Kidney glomerular epithelial cell (primary cell): ENCODE results near the gene PPP1R9A.

ENCODE experiments used
- DNase-seq: peaks from one replicate; lab custom pipeline; 2025; lab: John Stamatoyannopoulos, UW

Gene PPP1R9A

DNA sequence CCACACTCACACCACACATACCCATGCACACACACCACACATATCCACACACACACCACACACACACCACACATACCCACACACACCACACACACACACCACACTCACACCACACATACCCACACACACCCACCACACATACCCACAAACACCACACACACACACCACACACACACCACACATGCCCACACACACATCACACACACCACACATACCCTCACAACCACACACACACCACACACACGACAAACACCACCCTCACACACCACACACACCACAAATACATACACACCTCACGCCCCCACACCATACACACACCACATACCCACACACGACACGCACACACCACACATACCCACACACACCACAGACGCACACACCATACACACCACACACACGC lies 297.2 kb downstream of the PPP1R9A start:
- no peak for DNase-seq

DNA sequence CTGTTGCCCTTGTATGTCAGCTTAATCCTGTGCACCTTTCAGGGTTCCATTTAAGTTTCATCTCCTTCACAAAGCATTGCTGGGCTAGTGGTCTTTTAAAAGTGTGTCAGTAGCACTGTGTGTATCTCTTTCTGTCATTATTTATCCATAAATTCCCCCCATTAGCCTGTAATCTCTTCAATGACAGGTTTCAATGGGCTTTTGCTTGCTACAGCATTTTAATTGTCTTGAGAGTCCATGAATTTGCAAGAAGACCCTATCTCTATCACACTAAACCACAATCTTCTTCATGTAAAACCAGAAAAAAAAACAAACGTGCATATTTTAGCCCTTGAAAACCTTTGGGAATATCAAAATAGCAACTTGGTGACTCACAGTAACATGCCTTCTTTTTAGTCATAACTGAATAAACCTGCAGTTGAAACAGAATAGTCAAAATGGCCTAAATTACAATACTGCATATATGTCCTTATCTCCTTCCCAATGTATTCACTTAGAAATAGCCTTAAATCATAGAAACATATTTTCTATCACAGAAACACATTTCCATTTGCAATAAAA lies 298.4 kb downstream of the PPP1R9A start:
- peak; percentile 75 for DNase-seq

DNA sequence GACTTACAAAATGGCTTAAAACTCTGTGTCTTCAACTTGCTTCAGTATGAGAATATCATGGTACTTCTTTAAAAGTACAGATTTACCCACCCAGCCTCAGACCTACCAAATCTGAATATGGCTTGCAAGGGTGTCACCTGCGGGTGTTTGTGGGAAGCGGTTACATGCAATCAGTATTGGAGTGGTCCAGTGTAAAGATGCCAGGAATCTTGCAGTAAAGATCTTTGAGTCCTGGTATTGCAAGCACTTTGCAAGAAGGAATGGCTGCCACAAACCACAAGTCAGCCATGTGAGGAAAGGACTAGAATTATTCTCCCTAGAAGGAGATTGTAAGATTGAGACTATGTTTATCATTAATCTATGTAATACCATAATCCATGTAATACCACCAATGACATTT lies 301.9 kb downstream of the PPP1R9A start:
- peak; percentile 12 for DNase-seq

DNA sequence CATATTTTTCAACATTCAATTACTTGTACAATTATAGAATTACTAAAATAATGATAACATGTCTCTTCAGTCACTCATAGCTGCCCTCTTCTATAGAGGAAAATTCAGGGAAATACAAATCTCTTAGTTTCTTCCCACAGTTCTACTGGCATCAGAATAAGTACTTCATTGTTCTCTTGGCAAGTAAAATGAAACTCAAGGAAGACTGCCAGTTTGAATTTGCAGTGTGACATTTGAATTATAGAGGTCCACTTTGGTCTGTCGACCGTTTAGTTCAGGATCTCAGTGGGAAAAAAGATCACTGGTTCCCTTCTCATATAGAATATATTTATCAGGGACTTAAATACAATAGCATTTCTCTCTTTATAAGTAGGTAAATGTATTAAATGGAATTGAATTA lies 302.4 kb downstream of the PPP1R9A start:
- DNase-seq: no peak

DNA sequence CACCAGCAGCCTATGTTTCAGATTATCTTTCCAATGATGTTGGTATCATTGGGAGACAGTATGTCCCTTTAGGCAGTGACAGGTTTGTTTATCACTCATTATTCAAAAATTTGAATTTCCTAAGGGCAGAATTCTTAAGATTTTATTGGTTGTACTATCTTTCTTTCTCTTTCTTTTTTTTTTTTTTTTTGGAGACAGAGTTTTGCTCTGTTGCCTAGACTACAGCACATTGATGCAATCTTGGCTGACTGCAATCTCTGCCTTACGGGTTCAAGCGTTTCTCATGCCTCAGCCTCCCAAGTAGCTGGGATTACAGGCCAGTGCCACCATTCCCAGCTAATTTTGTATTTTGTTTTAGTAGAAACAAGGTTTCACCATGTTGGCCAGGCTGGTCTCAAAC lies 305.8 kb downstream of the PPP1R9A start:
- DNase-seq: no peak

DNA sequence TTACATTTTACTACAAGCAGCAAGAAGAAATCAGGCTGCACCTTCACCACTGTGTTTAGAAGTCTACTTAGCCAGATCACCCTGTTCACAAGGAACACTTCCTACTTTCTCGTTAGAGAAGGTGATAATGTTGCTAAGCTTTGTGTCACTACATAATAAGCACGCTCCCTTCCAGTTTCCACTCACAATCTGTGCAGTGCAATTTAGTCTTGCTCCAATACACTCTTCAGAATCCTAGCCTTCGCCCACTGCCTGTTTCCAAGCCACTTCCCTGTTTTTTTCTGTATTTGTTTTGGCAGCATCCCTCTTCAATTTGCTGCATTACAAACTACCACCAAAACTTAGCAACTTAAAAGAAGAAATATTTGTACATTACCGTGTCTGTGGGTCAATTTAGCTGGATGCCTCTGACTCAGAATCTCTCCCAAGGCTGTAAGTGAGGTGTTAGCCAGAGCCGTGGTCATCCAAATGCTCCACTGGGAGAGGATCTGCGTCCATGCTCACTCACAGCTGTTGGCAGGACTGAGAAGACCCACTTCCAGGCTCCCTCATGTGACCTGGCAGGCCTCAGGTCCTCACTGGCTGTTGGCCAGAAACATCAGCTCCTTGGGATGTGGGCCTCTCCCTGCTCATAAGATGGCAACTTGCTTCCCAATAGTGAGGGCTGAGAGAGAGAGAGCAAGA lies 306.6 kb downstream of the PPP1R9A start:
- DNase-seq: no peak

DNA sequence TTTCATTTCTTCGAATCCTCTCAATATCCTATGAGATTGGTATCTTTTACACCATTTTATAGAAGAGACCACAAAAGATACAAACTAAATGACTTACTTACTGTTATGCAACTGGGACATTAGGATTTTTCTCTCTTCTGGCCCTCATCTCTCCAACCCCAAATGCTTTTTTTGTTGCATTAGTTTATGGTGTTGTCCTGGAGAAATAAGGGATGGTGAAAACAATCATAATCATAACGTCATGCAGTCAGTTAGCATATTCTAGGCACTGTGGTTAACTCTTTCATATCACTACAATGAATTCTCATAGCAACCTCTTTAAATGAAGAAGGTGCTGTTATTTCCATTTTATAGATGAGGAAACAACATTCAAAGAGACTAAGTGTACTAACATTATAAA lies 312.3 kb downstream of the PPP1R9A start:
- no peak for DNase-seq

DNA sequence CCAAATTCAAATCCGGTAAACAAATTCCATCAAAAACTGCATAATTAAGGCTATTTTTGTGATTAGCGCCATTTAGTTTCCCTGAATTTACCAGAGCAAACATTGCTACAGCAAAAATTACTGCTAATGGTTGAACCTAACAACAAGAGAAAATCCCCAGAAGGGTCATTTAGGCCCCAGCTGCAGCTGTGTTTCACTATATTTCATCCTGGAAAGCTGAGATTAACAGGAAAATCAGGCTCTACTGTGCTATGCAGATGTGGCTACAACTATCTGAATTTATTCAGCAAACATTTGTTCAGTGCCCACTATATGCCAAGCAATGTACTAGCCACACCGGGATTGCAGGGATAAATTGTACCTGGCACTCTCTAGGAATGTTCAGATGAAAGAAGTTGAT lies 312.9 kb downstream of the PPP1R9A start:
- no peak for DNase-seq

DNA sequence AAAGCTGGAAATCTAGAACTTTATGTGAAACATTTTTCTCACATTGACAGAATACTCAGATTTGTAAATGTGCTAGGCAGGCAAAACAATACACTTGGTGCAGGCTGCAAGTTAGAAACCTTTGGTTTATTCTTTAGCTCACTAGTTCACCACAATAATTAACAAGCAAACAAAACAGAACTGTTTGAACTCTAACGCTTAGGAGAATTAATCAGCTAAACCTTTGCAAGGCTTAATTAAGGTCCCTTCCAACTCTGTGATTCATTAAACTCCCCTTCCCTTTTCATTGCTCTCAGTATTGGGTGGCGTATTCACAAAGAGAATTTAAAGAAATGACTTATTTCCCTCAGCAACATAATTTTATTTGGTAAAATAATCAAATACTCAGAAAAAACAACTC lies 317.9 kb downstream of the PPP1R9A start:
- DNase-seq: no peak

DNA sequence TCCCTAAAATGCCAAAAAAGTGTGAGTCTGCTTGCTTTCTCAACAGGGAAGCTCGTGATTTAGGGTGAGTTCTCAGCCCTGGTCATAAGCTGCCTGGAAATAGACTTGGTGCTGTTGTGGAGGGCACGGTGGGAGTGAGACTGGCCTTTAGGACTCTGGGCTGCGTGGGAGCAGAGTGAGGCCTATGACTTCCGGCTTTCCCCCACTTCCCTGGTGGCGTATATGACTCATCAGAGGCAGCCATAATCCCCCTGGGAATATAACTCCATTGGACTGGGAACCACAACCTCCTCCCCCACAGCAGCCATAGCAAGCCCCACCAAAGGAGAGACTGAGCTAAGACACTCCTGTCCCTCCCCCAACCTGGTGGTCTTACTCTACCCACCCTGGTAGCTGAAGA lies 321.9 kb downstream of the PPP1R9A start:
- no peak for DNase-seq

DNA sequence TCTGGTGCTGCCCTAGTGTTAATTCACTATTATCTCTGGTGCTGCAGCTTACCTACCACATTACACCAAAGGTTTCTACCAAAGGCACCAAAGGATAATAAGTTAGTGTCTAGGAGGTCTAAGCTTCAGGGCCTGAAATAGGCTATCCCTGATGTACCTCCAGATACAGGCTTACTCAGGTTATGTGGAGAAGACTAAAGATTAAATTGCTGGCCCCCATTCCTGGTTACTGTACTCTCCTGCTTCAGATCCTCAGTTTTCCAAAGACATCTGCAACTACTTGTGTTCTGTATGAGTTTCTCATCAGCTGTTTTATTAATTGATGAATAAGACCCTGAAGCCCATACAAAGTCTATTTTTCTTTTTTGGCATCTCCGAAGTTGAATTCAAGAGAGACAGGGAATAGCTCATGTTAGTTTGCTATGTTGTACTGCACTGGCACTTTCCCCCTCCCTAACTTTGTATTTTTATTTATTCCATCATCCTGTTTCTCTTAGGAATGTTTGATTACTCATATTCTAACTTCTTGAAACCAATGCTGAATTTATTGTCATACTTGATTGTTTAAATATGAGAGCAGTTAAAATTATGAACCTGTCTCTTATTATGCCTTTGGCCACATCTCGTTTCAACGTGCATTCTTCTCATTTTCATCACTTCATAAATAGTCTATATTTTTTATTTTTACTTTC lies 331.0 kb downstream of the PPP1R9A start:
- DNase-seq: no peak

DNA sequence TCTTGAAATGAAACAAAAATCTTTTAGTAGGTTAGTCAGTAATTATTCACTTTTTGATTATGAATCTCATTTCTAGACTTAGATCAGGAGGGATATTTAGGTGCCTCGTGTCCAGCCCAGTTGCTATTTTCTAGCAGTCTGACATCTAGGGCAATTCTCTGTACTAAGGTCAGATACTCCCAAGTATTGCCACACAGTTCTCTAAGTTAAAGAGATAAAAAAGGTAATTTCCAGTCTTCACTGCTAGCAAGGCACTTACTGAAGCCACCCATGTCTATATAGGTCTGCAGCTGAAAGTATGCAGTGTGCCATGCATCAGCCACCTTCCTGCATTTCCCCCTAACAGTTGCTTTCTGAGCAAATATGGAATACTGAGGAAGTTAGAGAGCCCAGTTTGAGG lies 333.5 kb downstream of the PPP1R9A start:
- DNase-seq: no peak

DNA sequence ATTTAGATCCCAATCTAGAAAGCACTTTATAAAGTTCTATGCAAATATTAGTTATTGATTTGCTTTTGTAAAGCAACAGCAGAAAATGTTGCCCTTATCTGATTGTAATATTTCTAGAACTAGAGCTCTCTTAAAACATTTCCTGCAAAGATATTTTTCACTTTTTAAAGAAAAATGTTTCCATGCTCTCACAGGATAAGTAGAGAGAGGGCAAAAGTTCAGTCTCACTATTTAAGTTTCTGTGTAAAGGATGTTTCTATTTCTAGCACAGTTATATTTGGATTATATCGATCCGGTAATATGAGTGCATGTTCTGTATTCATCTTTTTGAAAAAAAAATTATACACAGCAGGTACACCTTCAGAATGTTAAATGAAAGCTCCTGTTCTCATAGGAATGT lies 334.9 kb downstream of the PPP1R9A start:
- no peak for DNase-seq

DNA sequence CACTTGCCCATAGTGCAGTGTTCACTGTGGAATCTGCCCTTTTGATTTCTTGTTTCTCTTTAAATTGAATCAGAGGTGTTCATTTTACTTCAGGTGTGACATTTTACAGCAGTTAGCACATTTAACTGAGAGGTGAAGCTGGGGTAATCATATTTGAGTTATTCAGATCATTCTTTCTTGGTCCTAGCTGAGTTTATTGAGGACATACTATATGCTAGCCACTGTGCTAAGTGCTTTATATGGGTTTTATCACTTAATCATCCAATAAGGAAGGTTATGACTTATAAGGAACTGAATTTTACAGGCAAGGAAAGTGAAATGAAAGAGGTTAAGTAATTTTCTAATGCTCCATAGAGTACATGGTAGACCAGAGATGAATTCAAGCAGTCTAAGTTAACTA lies 337.2 kb downstream of the PPP1R9A start:
- DNase-seq: no peak

DNA sequence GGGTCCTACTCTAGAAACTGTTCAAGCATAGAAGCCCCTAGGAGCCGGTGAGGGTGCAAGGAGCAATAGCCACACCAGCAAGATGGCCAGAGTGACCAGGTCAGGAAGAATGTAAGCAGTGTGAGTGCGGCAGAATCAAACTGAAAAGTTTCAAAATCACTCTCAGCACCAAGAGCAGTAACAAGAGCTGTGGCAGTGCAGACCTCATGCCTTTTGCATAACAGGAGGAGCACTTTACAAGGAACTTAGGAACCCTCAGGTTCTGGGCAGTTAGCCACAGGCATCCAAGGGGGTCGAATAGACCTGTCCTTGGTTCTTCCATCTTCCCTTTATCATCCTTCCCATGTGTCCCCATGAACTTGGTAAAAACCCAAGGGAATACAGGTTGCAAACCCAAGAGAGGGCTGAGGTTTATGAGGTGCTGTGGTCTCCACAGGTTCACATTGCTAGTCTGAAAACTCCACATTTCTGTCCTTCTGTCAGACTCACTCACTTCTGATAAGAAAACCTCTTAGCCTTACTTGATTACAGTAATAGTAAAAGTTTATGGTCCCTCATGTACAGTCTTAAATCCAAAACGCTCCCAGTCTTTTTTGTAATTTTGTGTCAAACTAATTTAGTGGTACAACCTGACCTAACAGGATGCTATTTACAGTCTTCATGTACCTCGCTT lies 338.6 kb downstream of the PPP1R9A start:
- no peak for DNase-seq

DNA sequence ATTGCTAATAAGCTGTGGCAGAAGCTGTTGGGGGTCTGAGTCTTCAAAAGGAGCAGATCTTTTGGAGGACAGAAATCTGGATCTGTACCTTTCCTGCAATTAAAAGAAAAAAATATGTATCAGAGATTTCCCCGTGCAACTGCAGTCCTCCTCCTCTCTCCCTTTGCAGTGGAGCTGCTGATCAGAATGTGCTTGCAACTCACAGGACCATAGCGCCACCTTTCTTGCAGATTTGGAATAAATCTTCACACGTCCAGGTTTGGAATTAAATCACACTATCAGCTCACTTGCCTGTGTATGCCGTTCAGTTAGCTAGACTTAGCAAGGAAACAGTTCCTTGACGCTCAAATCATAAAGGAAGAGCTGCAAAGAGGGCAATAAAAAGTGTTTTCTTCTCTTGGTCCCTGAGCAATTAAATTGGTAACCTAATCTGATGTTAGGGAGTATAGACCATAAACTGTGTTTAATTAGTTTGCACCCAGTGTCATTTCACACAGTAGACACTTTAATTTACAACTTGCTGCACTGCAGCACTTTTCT lies 339.5 kb downstream of the PPP1R9A start:
- DNase-seq: peak; percentile 85

DNA sequence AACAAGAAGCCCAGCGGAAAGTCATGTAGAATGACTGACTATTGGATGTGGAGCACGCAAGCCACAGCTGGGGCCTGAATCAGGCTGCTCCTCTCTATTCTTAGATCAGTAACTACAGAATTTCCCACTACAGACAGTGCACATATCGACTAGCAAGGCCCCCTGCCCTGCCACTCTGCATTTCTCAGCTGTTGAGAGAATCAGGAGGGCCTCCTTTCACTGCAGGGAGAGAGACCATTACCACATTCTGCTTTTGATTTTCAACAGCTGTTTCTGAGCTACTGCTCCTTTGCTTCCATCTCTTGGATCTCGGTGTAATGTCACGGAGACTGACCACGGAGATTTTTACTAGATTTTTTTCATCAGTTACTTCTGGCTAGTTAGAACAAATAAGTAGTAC lies 343.2 kb downstream of the PPP1R9A start:
- DNase-seq: no peak

DNA sequence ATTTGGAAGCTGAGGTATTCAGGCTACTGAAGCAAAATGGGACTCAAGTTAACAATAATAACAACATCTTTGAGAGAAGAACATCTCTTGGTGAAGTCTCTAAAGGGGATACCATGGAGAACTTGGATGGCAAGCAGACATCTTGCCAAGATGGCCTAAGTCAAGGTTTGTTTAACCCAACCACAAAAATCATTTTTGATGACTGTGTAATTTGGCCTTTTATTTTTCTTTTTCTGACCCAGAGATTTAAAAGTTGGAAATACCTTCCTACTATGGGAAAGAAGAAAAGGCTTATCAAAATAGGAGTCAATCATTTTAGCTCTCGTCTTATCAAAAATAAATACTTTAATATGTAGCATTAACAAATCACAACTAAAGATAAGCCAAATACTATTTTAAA lies 344.6 kb downstream of the PPP1R9A start:
- DNase-seq: no peak

DNA sequence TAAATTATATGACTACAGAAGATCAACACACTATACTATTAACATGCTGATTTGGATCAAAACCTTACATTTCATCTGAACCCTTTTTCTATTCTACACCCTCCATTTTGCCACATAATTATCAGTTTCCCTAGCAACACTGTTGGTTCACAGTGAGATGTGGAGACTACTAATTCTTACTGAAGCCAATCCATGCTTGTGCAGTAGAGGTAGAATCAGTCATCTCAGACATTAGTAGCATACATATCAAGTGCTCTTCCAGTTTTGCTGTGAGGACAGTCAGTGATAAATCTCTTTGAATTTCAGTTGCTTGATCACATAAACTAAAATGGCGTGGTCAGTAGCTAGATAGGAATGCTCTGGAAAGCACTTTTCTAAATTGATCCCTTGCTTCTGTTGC lies 346.6 kb downstream of the PPP1R9A start:
- DNase-seq: no peak

DNA sequence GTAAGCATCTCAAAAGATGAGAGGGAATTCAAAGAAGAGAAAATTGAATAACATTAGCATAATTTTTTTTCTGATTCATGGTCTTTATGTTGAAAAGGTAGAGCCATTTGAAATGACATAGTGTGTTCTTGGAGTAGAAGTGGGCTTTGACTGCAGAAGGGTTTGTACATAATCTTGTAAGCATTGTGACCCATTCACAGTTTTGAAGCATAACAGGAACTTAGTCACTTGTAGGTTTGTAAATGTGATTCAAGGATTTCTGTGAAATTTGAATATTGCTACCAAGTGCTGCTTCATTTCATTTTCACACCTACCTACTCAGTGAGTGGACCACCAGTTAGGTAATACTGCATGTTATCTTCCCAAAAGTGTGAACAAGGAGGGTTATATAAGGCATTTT lies 348.3 kb downstream of the PPP1R9A start:
- DNase-seq: no peak

DNA sequence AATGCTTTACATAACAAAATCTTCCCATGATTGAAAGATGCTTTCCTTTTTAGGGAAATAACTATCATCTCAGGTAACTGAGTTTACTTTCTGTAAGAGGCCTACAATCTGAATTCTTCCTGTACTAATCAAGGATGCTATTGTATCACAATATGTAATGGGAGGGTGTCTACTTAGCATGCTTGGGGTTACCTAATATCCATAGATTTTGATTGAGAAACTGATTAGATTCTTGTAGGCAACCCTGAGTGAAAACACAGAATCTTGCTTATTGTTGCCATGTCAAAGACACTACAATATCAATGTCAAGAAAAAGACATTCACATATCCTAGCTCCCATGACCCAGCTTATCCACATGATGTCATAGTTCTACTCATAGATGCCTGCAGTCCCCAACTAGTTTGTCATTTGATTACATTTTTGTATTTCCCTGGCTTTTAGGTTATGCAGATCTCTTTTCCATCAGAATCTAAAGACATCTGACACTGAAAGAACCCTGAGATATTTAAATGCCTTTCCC lies 354.6 kb downstream of the PPP1R9A start:
- no peak for DNase-seq

DNA sequence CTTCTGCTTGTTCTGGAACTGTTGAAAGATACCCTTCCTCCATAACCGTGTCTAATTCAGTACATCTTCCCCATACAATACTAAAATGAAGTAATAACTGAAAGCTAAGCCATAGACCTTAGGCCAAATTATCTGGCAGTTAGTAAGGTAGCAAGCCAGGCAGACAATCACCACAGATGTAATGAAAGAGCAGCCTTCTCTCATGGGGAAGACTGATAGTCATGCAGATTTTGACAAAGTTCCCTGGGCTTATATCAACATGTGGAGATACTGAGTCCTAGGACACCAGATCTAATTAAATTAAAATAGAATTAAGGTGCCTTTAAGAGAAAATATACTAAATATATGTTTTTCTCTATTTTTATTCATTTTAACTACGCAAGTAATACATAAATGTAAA lies 355.5 kb downstream of the PPP1R9A start:
- no peak for DNase-seq
